Measurements from ENCODE around the gene VAV3.

The VAV3 gene

GRCh38 chr1:107821340-107821739 lies 143.6 kb downstream of the VAV3 start:
- DNase-seq (ENCODE audit: low read depth): no peak
- TF ChIP-seq, protein P1, sequence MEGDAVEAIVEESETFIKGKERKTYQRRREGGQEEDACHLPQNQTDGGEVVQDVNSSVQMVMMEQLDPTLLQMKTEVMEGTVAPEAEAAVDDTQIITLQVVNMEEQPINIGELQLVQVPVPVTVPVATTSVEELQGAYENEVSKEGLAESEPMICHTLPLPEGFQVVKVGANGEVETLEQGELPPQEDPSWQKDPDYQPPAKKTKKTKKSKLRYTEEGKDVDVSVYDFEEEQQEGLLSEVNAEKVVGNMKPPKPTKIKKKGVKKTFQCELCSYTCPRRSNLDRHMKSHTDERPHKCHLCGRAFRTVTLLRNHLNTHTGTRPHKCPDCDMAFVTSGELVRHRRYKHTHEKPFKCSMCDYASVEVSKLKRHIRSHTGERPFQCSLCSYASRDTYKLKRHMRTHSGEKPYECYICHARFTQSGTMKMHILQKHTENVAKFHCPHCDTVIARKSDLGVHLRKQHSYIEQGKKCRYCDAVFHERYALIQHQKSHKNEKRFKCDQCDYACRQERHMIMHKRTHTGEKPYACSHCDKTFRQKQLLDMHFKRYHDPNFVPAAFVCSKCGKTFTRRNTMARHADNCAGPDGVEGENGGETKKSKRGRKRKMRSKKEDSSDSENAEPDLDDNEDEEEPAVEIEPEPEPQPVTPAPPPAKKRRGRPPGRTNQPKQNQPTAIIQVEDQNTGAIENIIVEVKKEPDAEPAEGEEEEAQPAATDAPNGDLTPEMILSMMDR (IDR thresholded peaks at IDR 0.05; ENCODE audit: low read length, missing control alignments): no peak
- no peak overlapping the region for H3K4me3 ChIP-seq (replicated peaks; ENCODE audit: low read depth, low read length)

DNA sequence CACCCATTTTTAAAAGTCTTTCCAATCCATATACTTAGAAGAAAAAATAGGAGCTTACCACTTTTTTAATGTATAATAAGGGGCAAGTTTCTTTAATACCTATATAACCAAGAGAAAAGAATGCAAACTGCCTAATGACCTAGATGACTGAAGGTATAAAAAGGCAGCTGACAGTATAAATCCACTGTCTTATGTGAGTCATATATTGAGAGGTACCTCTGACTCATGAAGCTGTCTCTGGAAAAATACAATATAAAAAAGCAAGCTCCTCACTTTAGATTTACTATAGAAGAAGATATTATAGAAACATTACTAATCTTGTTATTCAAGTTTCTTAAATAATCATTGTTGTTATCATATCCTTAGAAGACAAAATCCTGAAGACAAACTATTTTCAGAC lies 144.2 kb downstream of the VAV3 start:
- H3K4me3 ChIP-seq (replicated peaks; ENCODE audit: low read depth, low read length): no peak overlapping the region
- no peak for DNase-seq (ENCODE audit: low read depth)
- TF ChIP-seq, protein P1 (IDR thresholded peaks at IDR 0.05; ENCODE audit: low read length, missing control alignments): no peak

GRCh38 chr1:107817935-107818334 lies 147.0 kb downstream of the VAV3 start:
- no peak overlapping the region for H3K4me3 ChIP-seq (replicated peaks; ENCODE audit: low read depth, low read length)
- TF ChIP-seq, protein P1 (IDR thresholded peaks at IDR 0.05; ENCODE audit: low read length, missing control alignments): no peak
- no peak for DNase-seq (ENCODE audit: low read depth)

- no peak overlapping the region for H3K4me3 ChIP-seq (replicated peaks; ENCODE audit: low read depth, low read length)
- no peak for DNase-seq (ENCODE audit: low read depth)
- TF ChIP-seq, protein P1 (IDR thresholded peaks at IDR 0.05; ENCODE audit: low read length, missing control alignments): no peak
Observed at GRCh38 chr1:107817206-107817605, 147.8 kb downstream of the VAV3 start.

DNA sequence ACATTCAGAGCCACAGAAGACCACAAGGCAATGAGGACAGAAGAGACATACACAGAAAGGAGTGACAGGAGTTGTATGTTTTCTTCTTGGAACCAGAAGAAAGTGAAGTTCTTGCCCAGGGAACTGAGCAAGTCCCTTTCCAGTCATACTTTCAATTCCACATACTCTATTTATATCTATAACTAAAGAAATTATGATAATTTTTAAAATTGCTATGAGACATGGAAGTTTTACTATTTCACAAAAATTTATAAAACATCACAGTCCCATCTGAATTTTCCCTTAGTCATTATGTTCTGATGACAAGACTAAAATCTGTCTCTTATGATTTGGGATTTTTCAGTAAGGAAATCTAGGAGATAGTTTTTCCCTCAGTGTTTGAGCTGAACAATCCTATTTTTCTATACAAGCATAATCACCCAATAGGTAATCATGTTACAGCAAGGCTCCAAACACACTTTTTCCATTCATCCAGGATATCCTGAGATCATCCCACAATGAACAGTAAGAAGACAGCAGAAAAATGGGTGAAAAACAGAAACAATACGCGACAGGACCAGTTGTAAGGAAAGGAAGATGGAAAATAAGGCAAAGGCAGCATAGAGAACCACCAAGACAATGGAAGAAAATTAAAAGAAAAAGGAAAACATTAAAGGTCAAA lies 154.6 kb downstream of the VAV3 start:
- DNase-seq (ENCODE audit: low read depth): no peak
- TF ChIP-seq, protein P1 (IDR thresholded peaks at IDR 0.05; ENCODE audit: low read length, missing control alignments): no peak
- H3K4me3 ChIP-seq (replicated peaks; ENCODE audit: low read depth, low read length): no peak overlapping the region

DNA sequence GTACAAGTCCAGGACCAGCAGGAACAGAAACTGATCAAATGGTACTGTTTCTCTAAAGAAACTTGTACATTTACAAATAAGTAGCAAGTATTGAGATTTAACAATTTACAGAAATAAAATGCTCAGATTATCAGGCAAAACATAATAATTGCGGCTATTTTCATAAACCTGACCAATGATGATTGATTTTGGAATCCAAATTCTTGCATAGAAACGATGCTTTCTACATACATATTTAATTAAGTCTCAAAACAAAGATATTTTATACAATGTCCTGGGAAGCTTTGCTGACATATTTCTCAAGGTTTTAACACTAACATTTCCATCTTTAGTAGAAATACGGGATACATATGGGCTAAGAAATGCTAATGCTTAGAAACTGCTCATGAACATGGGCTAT lies 157.1 kb downstream of the VAV3 start:
- no peak overlapping the region for H3K4me3 ChIP-seq (replicated peaks; ENCODE audit: low read depth, low read length)
- no peak for DNase-seq (ENCODE audit: low read depth)
- TF ChIP-seq, protein P1 (IDR thresholded peaks at IDR 0.05; ENCODE audit: low read length, missing control alignments): no peak

GRCh38 chr1:107807405-107807804 lies 157.6 kb downstream of the VAV3 start:
- no peak for DNase-seq (ENCODE audit: low read depth)
- no peak overlapping the region for H3K4me3 ChIP-seq (replicated peaks; ENCODE audit: low read depth, low read length)
- TF ChIP-seq, protein P1 (IDR thresholded peaks at IDR 0.05; ENCODE audit: low read length, missing control alignments): no peak
